8988T (cell line): ENCODE data around the gene DIRAS1.

Experiments used
- DNase-seq: peaks from one replicate; pipeline ENCODE4 v3.0.0; 2011

The DIRAS1 gene

GRCh38 chr19:2754659-2755447 is 33.7 kb upstream of the DIRAS1 start:
- DNase-seq = no peak

GRCh38 chr19:2751438-2751830 is 30.3 kb upstream of the DIRAS1 start:
- no peak for DNase-seq

GRCh38 chr19:2750808-2751437 is 29.8 kb upstream of the DIRAS1 start:
- DNase-seq = no peak

- no peak for DNase-seq
These were observed 26.2 kb upstream of the DIRAS1 start for GRCh38 chr19:2747349-2747748.

- DNase-seq = no peak
These were observed 22.9 kb upstream of the DIRAS1 start for GRCh38 chr19:2744113-2744512.

- DNase-seq = no peak
These were observed 21.9 kb upstream of the DIRAS1 start for GRCh38 chr19:2743099-2743498.

GRCh38 chr19:2740314-2740656 is 19.1 kb upstream of the DIRAS1 start:
- peak; percentile 31 for DNase-seq

- DNase-seq = peak; percentile 100
These were observed 18.6 kb upstream of the DIRAS1 start, which contains the start of gene SLC39A3 for GRCh38 chr19:2739602-2740313. SLC39A3 (minus strand) TSS chr19:2740017; CDS start chr19:2737257, 2,760 bp downstream.

- no peak for DNase-seq
These were observed 15.5 kb upstream of the DIRAS1 start for GRCh38 chr19:2736550-2737190.

- DNase-seq = no peak
These were observed 14.2 kb upstream of the DIRAS1 start for GRCh38 chr19:2735374-2735773.

- DNase-seq = no peak
These were observed 13.6 kb upstream of the DIRAS1 start for GRCh38 chr19:2734589-2735288.

- no peak for DNase-seq
These were observed 12.9 kb upstream of the DIRAS1 start for GRCh38 chr19:2733930-2734588.

GRCh38 chr19:2732883-2733282 is 11.7 kb upstream of the DIRAS1 start:
- no peak for DNase-seq

GRCh38 chr19:2732157-2732725 is 11.1 kb upstream of the DIRAS1 start:
- DNase-seq = no peak

GRCh38 chr19:2731181-2731995 is 10.2 kb upstream of the DIRAS1 start:
- no peak for DNase-seq

- DNase-seq = no peak
These were observed 9.0 kb upstream of the DIRAS1 start for GRCh38 chr19:2729943-2730818.

GRCh38 chr19:2728783-2729387 is 7.7 kb upstream of the DIRAS1 start:
- no peak for DNase-seq

GRCh38 chr19:2727640-2727944 is 6.4 kb upstream of the DIRAS1 start:
- DNase-seq = no peak

- no peak for DNase-seq
These were observed 5.9 kb upstream of the DIRAS1 start for GRCh38 chr19:2726904-2727639.
